ENCODE measurements around the gene PDF.

Gene PDF

GRCh38 chr16:69277413-69277812 is 53.0 kb downstream of the PDF start:
- no peak for DNase-seq (ENCODE audit: low read depth)
